LHCN-M2 (cell line): Measurements from ENCODE around the gene IMMT. TPM values are rescaled to one million over a fixed set of nuclear protein-coding genes. Genes with fewer than 3 reads are reported as not detected.
"Not testable (repeated sequence)": the region's sequence is repeated elsewhere in the genome, so short reads cannot be mapped to it uniquely, and the experiment has no call there.

Experiments used
- DNase-seq: peaks from one replicate; pipeline ENCODE4 v3.0.0-alpha.2; 2012; ENCODE audit warnings: low read depth
- polyA plus RNA-seq: library from polyadenylated mRNA; unstranded; fragments of >200 nt; gene quantifications from one replicate; pipeline ENCODE4 v1.2.1, GENCODE V29; 2012; ENCODE audit warnings: missing spikeins
- total RNA-seq: library from RNA; depleted of rRNA; stranded (reverse); fragments of >200 nt; gene quantifications from 2 replicates; pipeline ENCODE4 v1.2.3, GENCODE V29; 2014; rRNA removed

Gene IMMT
- 71.9 and 83.1 TPM in 2 replicates for total RNA-seq
- polyA plus RNA-seq, result 57.0 TPM

DNA sequence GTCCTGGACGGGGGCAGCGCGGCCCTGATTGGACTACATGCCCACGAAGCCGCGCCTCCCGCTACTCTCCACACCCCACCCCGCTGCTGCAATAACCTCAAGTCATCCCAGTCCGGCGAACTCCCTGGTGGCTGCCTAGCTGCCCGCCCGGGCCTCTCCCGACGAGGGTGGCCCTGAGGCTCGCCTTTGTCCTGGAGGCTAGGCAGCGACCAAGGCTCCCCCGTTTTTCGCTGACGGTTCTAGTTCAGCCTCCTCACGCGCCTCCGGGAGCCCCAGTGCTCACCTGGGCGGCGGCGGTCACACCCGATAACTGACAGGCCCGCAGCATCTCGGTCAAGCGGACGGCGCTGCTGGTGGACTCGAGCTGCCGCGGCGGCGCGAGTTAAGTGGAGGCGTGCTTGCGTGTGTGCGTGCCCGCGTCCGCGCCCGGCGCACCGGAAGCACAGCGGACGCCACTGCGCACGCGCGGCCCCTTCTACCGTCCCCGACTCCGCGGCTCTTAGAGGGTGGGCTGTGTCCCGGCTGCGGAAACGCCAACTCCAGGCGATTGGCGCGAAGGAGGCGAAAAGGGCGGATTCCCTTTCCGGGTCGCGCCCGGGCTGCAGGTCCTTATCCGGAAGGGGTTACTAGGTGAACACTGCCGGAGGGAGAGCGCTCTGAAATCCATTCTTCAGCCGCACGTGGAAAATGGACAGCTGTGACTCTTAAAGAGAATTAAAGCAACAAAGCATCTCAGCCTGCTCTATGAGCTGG, at the start of gene IMMT:
IMMT (minus strand) TSS at position 408 of the 753 bp plus-strand sequence; CDS start at position 328, 80 bp downstream.
- DNase-seq, result peak; percentile 95

DNA sequence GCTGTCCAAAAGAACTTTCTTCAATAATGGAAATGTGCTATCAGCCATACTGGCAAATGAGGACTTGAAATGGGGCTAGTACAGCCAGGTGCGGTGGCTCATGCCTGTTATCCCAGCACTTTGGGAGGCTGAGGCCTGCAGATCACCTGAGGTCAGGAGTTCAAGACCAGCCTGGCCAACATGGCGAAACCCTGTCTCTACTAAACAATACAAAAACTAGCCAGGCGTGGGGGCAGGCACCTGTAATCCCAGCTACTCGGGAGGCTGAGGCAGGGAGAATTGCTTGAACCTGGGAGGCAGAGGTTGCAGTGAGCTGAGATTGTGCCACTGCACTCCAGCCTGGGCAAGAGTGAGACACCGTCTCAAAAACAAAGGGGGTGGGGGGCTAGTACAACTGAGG, 49.5 kb upstream of the IMMT start:
- not testable (repeated sequence) for DNase-seq

DNA sequence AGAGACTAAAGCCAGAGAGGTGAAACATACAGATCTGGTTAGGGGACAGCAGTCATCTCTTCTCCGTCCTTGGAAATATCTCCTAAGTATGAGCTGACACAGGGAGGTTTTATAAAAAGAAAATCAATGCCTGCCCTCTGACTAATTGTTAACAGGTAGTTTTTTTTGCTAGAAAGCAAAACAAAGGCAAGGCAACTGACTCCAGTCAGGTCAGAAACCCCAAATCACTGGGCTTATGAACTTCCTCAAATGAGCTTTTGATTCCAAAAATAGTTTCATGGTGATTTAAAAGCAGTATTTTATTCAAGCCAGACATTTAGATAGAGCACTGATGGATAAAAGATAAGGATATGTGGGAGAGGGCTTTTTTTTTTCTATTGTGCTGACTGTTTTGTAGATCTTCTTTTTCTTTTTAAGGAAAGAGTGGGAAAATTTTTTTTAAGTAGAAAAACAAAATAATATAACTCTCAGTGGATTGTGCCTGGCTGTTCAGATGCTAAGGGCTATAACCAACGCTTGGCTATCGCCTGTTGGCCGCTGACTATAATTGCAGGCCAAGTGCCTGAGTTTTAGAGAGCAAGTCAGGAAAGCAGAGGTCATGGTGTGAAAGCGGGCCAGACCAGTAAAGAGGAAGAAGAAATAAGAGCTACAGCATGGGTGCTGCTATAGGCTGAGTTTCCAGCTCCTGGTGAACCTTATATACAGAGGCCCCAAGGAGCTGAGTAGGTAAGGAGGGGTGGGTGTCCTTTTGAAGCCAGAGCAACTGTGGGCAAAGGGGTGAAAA, 48.9 kb upstream of the IMMT start:
- DNase-seq, result no peak

DNA sequence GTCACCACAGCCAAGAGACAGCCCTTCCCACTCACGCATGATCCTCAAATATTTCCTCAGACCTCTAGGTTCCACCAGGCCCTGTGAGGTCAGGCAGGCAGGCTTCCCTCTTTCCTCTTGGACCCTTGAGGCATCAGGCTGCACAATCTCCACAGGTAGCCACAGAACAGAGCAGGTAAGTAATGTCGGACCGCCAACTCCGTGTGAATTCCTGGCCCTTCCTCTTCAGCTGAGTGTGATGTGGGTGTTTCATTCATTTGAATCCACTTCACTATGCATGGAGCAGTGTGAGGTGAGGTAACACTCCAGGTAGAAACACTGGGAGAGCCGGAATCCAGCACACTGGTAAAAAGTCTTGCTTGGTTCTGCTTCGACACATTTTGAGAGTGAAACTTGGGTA, 48.0 kb upstream of the IMMT start:
- DNase-seq, result no peak

DNA sequence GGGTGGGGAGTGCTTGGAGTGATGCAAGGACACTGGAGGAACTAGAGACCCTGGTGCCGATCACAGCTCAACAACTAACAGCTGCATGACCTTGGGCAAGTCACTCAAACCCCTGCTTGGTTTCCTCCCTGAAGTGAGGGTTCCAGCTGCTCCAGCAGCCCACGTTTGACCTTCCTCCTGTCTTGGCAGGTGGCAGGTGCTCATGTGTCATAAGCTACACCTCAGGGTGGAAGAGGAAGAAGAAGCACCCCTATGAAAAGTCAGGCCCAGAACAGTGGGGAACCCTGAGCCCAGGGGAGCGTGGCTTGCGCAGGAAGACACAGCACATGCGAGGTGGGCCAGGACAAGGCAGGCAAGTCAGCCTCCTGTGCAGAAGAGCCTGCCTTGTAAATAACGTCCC, 46.3 kb upstream of the IMMT start:
- no peak for DNase-seq

DNA sequence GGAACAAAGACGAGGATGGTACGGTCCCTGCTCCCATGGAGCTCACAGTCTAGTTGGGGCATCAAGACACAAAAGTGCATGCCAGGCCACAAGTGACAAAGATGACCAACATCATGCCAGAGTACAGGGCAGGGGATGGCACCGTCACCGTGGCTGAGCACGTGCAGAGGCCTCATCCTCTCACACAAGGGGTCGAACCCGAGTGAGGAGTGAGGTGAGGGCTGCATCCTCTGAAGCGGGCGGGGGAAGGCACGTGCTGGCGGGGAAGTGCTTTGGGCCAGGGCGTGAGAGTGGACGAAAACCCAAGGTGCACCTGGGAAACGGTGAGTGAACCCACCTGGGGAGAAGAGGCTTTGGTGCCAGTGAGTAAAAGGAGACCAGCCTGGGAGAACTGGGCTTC, 45.0 kb upstream of the IMMT start:
- no peak for DNase-seq

DNA sequence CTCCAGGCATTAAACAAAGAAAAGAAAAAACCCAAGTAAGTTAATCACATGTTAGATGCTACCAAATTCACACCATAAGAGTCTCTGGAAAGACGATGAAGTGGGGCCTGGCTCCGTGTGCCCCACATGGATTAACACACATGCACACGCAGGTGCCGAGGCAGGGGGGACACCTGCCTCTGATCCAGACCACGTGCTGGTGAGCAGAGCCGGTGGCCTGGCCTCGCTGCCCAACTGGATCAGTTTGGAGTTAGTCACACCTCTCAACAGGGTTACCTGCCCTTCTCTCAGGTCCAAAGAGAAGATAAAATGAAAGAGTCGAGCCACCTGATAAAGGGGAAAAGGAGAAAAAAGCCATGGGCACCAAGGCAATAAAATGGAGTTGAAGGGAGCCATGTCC, 44.5 kb upstream of the IMMT start:
- DNase-seq, result no peak

DNA sequence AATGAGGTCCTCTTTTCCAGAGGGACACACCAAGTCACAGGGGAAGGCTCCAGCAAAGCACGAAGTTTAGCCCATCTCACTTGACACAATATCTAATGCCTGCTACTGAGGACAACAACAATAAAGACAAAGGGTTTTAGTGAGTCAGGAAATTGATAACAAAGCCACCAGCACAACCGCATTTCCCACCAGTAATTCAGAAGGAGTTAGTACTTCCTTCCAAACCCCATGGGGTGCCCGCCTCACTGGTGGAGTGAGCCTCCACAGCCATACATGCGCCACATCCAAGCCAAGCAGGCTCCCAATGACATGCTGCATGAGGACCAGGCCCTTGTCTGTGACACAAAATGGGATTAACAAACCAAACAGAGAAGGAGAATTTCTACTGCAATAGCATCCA, 44.1 kb upstream of the IMMT start:
- DNase-seq, result no peak

DNA sequence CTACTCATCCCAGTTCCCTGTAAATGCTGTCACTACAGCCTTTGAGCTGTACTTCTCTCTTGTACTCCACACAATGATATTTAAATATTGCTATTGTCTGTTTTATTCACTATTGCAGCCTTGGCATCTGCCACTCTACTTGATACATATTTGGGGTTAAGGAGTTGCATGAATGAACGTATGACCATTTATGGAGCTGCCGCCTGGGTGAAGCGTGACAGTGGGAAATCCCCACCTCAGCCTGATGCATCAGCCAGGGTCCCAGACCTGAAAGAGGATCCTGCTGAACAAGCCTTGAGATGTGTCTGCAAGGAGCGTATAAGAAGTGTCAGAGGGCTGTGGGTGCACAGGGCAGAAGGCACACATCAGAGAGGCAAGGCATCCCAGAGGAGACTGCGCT, 43.1 kb upstream of the IMMT start:
- DNase-seq, result no peak

DNA sequence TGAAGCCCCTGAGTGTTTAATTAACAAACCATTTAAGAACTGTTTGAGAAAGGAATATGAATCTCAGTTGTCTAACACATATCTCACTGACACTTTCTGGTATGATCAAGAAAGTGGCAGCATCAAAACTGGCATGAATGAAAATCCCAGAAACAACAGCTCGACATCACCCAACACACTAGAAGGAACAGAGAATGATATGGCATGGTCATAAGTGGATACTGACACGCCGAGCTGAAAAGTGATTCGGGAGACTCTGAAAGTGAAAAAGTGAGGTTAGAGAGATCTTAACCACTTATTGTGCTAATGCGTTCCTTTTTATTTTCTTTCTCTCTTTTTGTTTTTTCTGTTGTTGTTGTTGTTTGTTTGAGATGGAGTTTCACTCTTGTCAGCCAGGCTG, 41.9 kb upstream of the IMMT start:
- no peak for DNase-seq

DNA sequence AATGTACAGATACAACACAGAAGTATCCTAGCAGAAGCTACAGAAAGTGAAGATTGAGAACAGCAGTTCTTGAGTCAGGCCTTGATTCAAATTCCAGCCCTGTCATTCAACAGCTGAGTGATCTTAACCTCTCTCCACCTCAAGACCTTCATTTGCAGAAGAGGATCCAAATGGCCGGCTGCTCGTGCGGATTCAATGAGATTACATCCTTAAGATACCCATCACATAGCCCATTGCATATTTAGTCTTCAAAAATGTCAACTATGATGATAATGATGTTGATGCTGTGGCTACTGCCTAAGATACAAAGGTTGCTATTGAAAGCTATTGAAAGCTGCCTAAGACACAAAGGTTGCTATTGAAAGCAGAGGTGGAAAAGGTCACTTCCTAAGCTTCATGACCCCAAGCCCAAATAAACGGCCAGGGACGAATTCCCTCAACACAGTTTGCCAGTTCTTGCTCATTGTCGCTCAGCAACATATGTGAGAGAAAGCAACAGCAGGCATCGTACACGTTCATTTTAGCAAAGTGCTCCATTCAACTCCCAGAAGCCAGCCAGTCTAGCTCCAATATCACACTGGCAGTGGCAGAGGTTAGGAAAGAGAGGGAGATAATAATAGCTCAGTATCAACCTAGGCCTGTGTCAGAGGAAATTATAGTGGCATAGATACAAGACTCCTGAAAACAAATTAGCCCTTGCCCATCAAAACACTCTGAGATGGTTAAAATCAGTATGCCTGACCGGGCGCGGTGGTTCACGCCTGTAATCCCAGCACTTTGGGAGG, 40.1 kb upstream of the IMMT start:
- no peak for DNase-seq

DNA sequence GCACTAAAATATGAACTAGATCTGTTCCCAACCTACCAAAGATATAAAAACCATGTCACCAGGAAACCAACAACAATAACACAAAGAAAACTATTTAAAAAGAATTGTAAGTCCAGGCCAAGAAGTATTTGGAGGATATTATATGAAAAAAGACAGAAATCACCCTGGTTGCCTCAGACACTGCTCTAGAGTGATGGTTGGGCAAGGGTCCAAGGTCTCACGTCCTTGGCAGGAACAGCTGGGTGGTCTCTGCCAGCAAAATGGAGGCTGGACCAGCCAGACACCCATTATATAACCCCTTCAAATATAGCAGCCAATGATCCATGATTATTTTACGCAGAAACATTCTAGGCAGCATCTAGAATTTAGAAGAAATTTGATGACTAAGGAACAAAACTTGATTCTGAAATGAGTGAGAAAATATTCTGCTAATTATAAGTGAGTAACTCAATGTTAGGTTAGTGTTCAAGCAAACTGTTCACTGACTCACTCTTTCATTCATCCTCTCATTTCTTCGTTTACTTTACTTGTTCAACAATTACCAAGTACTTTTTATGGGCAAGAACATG, 39.4 kb upstream of the IMMT start:
- DNase-seq, result no peak

DNA sequence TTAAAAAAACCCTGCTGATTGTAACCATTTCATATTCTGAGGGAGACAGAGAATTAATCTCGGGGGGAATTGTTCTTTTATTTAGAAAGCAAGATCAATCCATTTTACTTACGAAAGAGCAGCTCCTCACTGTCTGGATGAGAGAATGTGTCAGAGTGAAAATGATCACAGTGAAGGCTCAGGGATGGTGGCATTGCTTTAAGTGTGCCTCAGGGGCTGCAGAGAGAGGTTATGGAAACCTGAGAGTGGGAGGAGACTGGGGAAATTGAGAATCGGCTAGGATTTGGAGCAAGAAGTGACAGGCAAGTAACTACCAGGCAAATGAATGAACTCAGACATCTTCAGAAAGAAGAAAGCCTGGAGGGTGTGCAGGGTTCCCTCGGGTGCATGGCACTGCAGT, 38.2 kb upstream of the IMMT start:
- no peak for DNase-seq

DNA sequence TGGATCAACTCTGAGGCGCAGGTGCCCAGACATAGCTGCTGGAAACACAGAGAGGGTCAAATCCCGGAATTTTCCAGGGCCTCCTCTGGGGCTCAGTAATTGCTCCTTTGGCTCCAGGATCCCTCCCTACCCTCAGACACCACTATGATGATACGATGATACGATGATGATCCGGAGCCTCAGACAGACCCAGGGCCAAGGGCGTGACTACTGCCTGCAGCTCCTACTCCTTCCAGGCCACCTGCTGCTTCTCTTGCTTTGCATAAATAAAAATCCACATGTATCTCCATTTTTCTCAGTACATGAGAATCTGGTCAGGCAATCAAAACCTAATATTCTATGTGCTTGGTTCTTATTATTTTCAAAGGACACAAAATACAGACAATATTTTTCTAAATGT, 37.6 kb upstream of the IMMT start:
- DNase-seq, result no peak

DNA sequence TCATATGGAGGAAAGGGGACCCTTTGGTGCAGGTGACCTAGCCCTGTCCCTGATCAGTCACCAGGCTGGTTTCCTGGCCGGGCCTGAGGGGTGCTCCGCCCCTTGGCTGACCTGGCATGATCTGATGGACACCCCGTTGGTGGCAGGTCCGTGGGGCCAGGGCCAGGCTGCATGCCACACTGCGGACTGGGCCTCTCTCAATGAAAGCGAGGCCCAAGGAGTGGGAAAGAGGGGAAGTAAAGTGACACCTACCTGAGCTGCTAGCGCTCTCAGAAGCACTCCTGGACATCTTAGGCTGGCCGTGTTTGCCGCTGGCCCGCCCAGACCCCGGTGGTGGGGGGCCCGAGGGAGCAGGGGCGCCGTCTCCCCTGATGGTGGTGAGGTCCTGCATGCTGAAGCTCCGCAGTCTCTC, 37.1 kb upstream of the IMMT start:
- no peak for DNase-seq

DNA sequence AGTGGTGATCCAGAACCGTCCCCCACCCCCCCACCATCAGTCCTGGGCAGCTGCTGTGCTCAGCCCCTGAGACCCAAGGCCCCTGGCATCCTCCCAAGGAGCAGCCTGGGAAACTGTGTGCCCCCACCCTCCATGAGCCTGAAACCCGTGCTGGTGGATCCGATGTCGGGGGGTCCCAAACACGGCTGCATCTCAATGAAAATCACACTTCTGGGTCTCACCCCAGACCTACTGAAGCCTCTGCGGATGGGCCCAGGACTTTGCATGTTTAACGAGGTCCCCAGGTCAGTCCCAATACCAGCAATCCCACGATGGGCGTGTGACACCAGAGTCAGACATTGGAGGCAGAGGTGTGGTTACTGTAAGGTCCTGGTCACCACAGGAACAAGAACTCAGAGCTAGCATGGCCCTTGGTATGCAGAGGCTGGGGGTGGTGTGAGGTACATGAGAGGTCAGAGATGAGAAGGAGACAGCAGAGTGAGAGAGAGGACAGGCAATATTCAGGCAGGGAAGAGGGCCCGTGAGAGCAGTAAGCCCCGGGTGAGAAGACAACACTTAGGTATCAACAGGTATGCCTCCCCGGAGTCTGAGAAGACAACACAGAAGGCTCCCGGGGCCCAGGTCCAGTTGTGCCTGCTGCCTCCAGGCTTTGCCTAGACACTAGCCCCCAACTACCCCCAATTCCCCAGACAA, 36.6 kb upstream of the IMMT start:
- no peak for DNase-seq

DNA sequence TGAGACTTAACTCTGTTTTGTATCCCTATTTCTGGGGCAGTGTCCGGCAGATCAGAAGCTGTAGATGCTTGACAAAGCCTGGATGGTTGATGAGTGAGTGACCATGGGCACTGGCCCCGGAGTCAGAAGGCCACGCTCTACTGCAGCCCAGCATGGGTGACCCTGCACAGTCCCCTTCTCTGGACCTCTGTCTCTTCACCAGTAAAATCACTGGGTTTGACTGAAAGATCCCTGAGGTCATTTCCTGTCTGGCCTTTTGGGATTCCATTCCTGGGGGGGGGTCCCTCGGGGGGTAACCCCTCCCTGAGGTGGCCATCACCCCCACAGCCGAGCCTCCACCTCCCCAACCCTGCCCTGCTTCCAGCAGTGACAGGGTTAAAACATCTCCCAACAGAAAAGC, 35.7 kb upstream of the IMMT start:
- DNase-seq, result no peak

DNA sequence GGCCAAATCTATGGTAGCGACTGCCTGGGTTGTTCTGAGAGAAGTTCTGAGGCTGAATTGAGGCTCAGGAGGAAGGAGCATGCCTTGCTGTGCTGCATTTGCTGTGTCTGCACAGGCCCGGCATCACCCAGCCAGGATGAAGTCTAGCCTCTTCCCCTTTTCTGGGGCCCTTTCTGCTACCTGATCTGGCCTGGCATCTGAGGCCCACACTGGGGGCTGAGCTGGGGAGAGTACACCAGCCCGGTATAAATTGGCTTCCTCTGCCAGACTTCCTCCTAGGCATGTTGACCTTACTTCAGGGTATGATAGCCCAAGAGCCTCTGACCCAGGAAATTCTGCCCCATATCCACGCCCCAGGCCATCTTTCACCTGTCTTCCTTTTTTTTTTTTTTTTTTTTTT, 34.0 kb upstream of the IMMT start:
- DNase-seq, result no peak

DNA sequence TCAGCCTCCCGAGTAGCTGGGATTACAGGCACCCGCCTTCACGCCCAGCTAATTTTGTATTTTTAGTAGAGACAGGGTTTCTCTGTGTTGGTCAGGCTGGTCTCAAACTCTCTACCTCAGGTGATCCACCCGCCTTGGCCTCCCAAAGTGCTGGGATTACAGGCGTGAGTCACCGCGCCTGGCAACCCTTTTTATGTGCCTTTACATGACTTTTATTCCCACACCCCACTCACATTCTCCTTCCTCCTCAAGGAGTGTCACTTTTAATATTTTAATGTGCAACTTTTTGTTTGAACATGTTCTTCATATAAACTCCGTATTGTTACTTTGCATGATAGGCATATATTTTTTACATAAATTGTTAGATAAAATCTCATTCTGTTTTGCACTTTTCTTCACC, 33.3 kb upstream of the IMMT start:
- not testable (repeated sequence) for DNase-seq

DNA sequence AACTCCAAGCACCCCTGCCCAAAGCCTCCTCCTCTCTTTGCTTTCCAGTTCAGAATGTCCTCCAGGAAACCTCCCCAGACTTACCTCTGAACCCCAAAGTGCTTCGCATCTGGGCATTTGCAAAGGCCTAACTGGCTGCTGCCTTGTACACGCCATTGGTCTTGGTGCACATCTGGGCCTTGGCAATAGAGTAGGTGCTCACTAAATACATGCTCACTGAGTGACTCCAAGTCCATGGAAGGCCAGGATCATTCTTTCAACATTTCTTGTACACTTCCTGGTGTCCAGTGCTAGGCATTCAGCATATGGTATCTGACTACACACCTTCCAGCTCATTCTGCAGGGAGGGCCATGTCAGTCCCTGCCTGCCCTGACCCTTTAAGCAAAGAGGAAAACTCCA, 32.4 kb upstream of the IMMT start:
- no peak for DNase-seq
